Stimulated activated effector memory CD8-positive, alpha-beta T cell treated with anti-CD3 and anti-CD28 coated beads, Interleukin-12 subunit alpha, Interleukin-12 subunit beta, amount 100 ng/mL, for 72 hours (primary cell): ENCODE data around the gene CD48.

Experiments
- ATAC-seq: fragments of 150-1000 bp; cut with Tn5 transposase; 2 replicates; pipeline ENCODE4 v1.10.0; 2021
- DNase-seq, 2 donors: peaks; one replicate each; pipeline ENCODE4 v3.0.0; 2021 to 2022; ENCODE audit warnings: low spot score in 2 of 2
- H3K27ac Mint-ChIP-seq: one replicate; pipeline ENCODE4 v1.8.0; 2022; ENCODE audit warnings: mild to moderate bottlenecking, mixed read lengths
- H3K36me3 Mint-ChIP-seq: one replicate; pipeline ENCODE4 v1.8.0; 2022; ENCODE audit warnings: mild to moderate bottlenecking, mixed read lengths
- H3K4me1 Mint-ChIP-seq: one replicate; pipeline ENCODE4 v1.8.0; 2022; ENCODE audit warnings: mixed read lengths
- H3K4me3 Mint-ChIP-seq: one replicate; pipeline ENCODE4 v1.8.0; 2022; ENCODE audit warnings: mild to moderate bottlenecking, mixed read lengths
- H3K9me3 Mint-ChIP-seq: one replicate; pipeline ENCODE4 v1.8.0; 2022; ENCODE audit warnings: mixed read lengths

Gene CD48

DNA sequence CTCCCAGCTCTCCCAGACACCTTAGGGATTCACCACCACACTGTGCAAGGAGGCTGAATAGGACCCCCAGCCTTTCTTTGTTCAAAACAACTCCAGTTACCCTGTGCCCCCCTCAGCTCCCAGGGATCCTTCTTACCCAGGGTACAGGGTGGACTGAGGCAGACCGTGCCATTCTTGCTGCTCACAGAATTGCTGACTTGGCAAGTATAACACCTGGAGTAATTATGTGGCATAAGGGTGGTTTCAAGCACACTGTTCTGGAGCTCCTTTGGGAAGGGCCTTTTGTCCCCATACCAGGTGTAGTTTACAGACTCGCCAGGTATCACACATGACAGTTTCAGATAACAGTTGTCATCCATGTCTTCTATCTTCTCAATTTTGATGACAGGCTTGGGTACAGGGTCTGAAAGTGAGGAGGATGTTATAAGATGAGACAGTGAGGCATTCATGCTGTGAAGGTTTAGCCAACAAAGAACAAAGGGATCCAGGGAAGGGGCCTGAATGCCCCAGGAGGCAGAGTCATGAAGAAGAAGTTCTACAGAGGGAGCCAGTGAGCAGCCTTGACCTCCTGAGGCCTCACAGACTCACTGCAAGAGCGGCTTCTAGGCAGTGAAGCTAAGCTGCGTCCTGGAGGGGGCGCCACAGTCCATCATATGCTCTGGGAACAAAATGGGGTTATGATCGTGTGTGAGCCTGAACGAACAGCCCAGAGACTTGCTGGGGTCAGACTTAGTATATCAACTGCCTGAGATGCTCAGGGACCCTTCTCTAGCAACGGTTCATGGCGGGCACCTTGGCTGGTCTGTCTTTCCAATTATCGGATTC lies 30.3 kb downstream of the CD48 start:
- Mint-ChIP-seq H3K4me3 (peak overlapping the region; percentile 72), H3K4me1 (peaks cover 87% of the 10 kb centered on the region)

DNA sequence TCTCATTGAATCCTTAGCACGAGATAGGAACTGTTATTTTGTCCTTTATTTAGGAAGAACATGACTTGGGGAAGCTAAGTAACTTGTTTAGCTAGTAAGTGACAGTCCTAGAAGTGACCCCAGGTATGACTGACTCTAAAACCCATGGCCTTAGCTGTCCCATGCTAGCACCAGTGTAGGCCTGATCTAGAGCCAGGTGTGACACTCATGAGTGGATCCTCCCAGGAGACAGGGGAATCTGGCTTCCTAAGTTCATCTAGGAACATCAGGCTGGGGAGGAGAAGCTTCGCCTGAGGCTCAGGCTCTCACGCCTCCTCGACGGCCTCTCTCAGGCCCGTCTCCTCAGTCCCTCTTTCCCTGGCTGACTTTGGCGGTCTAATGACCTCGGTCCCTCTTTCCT lies 31.2 kb downstream of the CD48 start:
- no peak overlapping the region for H3K4me3 Mint-ChIP-seq

More for the DNA sequence above, 30.3 kb downstream of the CD48 start:
- H3K27ac Mint-ChIP-seq, result peak overlapping the region; percentile 82
- ATAC-seq, result peak; percentile 83
- peaks cover 100% of the 10 kb centered on the region for H3K36me3 Mint-ChIP-seq
- no peaks in the 10 kb centered on the region for H3K9me3 Mint-ChIP-seq
- peak; percentile 78 to 92 for DNase-seq

DNA sequence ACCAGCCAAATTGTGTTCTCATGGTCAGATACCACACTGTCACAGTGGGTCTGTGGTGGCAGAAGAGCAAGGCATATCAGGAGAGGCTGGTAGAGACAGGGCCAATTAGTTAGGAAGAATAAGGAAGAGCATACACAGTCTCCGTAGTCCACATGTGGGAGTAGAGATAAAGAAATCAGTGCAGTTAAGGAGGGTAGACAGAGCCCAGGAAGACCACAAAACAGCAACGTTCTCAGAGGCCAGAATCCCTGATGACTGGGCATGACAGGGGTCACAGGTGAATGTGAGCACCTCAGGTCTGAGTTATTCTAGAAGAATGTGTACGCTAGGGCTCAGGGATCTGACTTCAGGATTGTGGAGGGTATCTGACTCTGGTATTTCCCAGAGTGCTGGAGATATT lies 31.7 kb downstream of the CD48 start:
- no peak overlapping the region for H3K4me3 Mint-ChIP-seq
- ATAC-seq (no peak), DNase-seq (no peak)
- no peaks in the 10 kb centered on the region for H3K9me3 Mint-ChIP-seq
- peaks cover 84% of the 10 kb centered on the region for H3K4me1 Mint-ChIP-seq
- H3K27ac Mint-ChIP-seq, result peak overlapping the region; percentile 82
- H3K36me3 Mint-ChIP-seq, result peaks cover 95% of the 10 kb centered on the region

More for the DNA sequence above, 31.2 kb downstream of the CD48 start:
- Mint-ChIP-seq H3K9me3 (no peaks in the 10 kb centered on the region), H3K27ac (peak overlapping the region; percentile 82), H3K4me1 (peaks cover 88% of the 10 kb centered on the region), H3K36me3 (peaks cover 100% of the 10 kb centered on the region)
- no peak for DNase-seq
- ATAC-seq, result no peak

DNA sequence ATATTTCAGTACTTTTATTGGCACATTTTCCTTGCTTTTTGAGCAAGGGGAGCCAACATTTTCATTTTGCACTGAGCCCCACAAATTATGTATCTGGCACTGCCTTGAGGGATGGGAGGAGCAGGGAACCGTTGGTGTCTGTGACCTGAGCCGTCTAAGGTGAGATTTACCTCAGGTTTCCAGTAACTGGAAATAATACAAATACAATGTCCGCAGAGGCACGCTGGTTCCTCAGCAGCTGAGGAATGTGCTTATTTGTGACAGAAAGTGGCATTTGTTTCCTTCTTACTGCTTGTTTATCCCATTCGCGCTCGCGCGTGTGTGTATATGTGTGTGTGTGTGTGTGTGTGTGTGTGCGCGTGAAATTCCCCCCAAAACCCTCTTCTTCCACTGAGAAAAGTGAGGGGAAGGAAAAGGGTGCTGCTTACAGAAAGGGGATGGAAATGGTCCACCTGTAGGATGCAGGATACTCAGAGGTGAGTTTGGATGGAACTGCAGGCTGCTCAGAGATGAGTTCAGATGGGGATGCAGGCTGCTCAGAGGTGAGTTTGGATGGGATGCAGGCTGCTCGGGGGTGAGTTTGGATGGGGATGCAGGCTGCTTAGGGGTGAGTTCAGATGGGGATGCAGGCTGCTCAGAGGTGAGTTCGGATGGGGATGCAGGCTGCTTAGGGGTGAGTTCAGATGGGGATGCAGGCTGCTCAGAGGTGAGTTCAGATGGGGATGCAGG lies 34.6 kb downstream of the CD48 start:
- no peak for DNase-seq
- peaks cover 67% of the 10 kb centered on the region for H3K36me3 Mint-ChIP-seq
- no peak overlapping the region for H3K4me3 Mint-ChIP-seq
- H3K27ac Mint-ChIP-seq, result peak overlapping the region; percentile 82
- H3K9me3 Mint-ChIP-seq, result no peaks in the 10 kb centered on the region
- no peak for ATAC-seq
- peaks cover 55% of the 10 kb centered on the region for H3K4me1 Mint-ChIP-seq

DNA sequence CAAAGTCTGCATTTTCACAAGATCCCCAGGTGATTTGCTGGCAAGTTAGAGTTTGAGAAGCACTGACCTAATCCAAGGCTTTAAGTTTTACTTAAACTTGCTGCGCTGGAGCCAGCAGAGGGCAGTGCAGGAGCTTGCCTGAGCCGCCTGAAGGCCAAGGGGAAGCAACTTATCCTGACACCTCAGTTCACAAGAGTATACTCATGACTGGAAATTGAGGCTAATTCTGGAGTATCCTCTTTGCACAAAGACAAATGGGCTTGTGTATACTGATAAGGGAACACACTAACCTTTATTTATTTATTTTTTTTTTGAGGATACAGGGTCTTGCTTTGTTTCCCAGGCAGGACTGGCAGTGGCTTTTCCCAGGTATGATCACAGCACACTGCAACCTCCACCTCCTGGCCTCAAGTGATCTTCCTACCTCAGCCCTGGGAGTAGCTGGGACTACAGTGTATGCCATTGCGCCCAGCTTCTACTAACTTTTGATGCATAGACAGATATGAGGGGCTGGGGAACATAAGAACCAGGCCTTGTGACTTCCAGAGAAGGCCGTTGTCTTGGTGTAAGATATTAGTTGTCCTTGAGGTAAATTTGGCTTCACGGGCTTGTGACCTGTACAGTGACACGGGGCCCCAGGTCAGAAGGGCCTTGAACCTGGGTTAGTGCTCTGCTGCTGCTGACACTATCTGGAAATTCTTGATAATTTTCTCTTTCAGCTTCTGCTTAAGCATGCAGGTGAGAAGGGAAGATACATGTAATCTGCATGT lies 35.8 kb downstream of the CD48 start:
- Mint-ChIP-seq H3K36me3 (peaks cover 54% of the 10 kb centered on the region), H3K4me3 (no peak overlapping the region)

DNA sequence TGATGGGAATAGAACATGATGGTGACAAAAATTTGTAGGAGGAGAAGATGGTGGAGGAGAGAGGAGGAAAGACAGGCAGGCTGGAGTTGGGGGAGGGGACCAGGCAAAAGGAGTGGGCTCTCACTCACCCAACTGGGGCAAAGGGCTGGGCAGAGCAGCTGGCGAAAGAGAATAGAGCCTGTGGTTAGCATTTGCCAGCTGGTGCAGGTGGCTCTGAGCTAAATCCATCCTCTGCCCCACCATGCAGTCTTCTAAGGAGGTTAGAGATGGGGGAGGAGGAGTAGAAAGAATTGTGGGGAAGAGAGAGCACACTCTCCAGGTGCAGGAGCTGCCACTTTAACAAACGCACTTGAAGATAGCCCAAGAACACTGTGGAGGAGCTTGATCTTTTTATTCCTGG lies 37.2 kb downstream of the CD48 start:
- Mint-ChIP-seq H3K4me1 (peaks cover 42% of the 10 kb centered on the region), H3K36me3 (peaks cover 40% of the 10 kb centered on the region), H3K27ac (no peak overlapping the region), H3K4me3 (no peak overlapping the region), H3K9me3 (peaks cover 2% of the 10 kb centered on the region)
- DNase-seq, result no peak
- ATAC-seq, result no peak

More for the DNA sequence above, 35.8 kb downstream of the CD48 start:
- Mint-ChIP-seq H3K4me1 (peaks cover 48% of the 10 kb centered on the region), H3K27ac (peak overlapping the region; percentile 75), H3K9me3 (no peaks in the 10 kb centered on the region)
- DNase-seq (peak; percentile 62 to 81), ATAC-seq (peak; percentile 85)

DNA sequence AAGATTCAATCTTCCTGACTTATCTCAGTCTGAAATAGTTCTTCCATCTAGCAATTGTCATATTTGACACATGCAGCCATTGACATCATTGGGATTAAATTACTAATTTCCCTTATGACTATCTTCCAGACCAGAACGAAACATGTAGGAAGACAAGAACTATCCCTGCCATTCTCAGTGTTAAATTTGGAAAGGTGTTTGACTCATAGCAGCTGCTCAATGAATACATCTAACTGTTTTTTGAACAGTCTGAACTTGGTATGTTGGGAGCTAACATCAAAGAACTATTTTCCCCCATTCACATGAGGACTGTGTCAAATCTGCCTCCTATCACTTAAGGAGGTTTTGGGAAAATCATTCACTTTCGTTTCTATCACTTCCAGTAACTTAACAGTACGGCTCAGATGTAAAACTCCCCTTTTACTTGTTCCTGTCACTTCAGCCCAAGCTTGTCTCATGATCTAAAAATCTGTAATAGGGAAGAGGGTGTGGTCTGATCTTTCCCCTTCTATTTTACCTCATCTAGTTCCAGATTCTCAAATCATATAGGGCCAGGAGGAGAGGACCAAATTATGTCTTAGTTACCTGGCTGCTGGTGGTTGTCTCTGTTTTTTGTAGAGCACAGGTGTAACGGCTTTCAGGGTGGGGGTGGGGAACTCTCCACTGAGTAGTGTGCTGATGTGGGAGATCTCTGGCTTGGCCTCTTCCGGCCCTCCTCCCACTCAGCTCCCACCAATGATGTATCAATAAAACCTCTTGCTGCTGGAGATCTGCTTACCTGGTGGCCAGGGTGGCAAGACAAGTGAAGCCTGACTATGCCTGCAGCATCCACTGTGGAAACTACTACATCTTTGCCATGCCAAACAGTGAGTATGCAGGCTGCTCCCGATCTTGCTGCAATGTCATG lies 38.6 kb downstream of the CD48 start:
- H3K4me1 Mint-ChIP-seq, result peaks cover 35% of the 10 kb centered on the region
- no peak for DNase-seq
- peaks cover 27% of the 10 kb centered on the region for H3K36me3 Mint-ChIP-seq

DNA sequence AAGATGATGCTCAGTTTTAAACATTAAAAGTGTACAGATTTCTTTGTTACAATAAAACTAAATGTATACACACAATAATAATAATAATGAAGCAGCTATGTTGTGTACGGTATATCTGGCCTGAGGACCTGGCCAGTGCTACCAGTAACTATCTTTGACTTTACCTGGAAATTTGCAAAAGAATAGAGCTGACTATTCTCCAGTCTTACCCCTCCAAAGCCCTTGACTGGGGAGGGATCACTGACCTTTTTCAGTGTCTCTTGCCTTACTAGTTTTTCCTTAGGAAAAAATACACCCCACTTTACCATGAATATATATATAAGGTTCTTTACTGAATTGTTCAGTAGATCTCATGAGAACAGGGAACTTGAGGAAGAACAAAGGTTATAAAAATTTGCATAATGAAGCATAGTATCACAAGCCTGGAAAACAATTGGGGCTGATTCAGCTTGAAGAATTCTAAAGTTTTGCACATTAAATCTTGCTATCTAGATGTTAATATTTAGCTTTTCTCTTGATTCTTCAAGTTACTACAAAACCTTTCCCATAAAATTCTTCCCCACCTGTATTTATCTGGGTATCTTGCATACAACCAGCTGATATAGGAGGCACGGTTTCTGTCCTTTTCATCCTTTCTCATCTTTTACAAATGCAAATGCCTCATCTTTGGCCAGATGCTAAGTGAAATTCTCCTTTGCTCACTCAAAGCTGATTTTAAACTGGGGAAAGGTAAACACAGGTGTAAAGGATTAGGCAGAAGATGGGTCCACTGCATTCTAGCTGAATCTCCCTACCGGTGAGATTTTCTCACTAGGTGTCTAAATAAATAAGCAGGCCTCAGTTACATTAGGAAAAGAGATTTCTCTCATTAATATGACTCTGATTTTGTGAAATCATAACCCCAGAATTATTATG lies 39.8 kb downstream of the CD48 start:
- Mint-ChIP-seq H3K9me3 (peaks cover 7% of the 10 kb centered on the region), H3K36me3 (peaks cover 15% of the 10 kb centered on the region), H3K4me1 (peaks cover 30% of the 10 kb centered on the region), H3K4me3 (no peak overlapping the region), H3K27ac (peak overlapping the region; percentile 75)
- no peak for DNase-seq
- ATAC-seq, result no peak

More for the DNA sequence above, 38.6 kb downstream of the CD48 start:
- Mint-ChIP-seq H3K9me3 (peaks cover 4% of the 10 kb centered on the region), H3K4me3 (no peak overlapping the region), H3K27ac (no peak overlapping the region)
- ATAC-seq, result peak; percentile 65

DNA sequence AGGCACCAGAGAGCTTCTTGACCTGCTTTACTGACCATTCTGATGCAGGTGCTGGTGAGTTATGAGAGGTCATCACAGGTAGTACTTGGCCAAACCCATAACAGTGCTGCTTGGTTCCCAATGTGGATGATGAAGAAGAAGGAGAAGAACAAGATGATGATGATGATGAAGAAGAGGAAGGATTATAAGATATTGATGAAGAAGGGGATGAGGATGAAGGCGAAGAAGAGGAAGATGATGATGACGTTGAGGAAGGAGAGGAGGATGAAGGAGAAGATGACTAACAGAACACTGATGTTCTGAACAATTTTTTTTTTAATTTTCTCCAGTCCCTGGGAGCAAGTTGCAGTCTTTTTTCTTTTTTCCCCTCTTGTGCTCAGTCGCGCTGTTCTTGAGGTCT lies 40.9 kb downstream of the CD48 start:
- Mint-ChIP-seq H3K36me3 (peaks cover 3% of the 10 kb centered on the region), H3K4me3 (no peak overlapping the region), H3K9me3 (peaks cover 7% of the 10 kb centered on the region), H3K27ac (peak overlapping the region; percentile 75), H3K4me1 (peaks cover 36% of the 10 kb centered on the region)
- DNase-seq (no peak), ATAC-seq (no peak)

DNA sequence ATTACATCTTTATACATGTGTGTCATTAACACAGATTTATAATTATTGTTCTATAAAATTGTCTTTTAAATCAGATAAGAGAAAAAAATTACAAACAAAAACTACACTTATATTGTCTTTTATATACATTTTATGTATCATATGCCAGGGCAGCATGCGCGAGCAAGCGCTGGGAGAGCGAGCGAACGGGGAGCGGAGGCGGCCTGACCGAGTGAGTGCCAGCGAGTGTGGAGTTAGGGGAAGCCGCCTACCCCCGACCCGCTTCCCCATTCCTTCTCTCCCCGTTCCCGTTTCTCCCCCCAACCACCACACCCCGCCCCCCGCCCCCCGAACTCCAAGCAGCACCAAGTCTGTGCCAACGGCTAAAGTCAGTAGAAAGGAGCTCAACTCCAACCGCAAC lies 41.8 kb downstream of the CD48 start:
- Mint-ChIP-seq H3K4me3 (no peak overlapping the region), H3K36me3 (no peaks in the 10 kb centered on the region), H3K9me3 (peaks cover 7% of the 10 kb centered on the region), H3K27ac (no peak overlapping the region), H3K4me1 (peaks cover 41% of the 10 kb centered on the region)
- ATAC-seq (no peak), DNase-seq (no peak)

DNA sequence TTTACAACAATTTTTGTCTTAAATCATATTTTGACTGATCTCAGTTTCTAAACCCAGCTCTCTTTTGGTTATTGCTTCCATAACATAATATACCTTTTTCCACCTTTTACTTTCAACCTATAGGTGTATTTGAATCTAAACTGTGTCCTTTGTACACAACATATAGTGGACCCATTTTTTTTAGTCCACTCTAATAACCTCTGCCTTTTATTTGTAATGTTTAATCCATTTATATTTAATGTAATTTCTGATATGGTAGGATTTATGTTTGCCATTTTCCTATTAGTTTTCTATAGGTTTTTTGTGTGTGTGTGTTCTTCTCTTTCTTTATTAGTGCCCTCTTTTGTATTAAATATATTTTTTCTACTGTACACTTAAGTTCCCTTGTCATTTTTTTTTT lies 42.3 kb downstream of the CD48 start:
- H3K27ac Mint-ChIP-seq, result no peak overlapping the region
- ATAC-seq (no peak), DNase-seq (no peak)
- peaks cover 7% of the 10 kb centered on the region for H3K9me3 Mint-ChIP-seq
- H3K36me3 Mint-ChIP-seq, result no peaks in the 10 kb centered on the region
- H3K4me1 Mint-ChIP-seq, result peaks cover 46% of the 10 kb centered on the region
- no peak overlapping the region for H3K4me3 Mint-ChIP-seq

DNA sequence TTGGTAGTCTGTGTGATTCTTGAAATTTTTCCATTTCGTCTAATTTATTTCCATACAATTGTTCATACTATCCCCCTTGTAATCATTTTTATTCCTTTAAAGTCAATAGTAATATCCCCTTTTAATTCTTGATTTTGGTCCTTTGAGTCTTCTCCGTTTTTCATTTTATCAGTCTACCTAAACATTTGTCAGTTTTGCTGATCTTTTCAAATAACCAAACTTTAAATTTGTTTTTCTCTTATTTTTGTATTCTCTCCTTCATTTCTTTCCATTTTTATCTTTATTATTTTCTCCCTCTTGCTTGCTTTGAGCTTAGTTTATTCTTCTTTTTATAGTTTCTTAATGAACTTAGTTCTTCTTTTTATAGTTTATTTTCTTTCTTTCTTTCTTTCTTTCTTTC lies 43.7 kb downstream of the CD48 start:
- H3K36me3 Mint-ChIP-seq, result no peaks in the 10 kb centered on the region
- ATAC-seq, result no peak
- no peak overlapping the region for H3K27ac Mint-ChIP-seq
- no peak for DNase-seq
- peak overlapping the region; percentile 7 for H3K4me3 Mint-ChIP-seq
- H3K4me1 Mint-ChIP-seq, result peaks cover 60% of the 10 kb centered on the region
- peaks cover 7% of the 10 kb centered on the region for H3K9me3 Mint-ChIP-seq

DNA sequence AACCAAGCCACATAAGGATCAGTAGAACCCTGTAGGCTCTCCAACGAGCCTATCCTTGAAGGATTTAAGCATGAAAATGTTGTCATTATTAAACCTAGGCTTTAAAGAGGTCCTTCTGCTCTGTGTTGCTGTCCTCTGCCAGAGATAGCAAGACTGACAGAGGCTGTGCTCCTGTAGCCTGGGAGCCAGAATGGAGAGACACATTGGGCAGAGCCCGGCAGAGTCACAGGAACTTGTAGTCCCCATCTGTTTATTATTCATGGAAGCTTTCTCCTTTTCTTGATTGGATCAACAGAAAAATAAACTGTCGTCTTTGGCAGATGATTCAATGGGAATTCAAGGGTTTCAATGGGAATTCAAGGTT lies 45.6 kb downstream of the CD48 start:
- Mint-ChIP-seq H3K27ac (peak overlapping the region; percentile 82), H3K4me3 (peak overlapping the region; percentile 57), H3K4me1 (peaks cover 72% of the 10 kb centered on the region), H3K36me3 (no peaks in the 10 kb centered on the region), H3K9me3 (peaks cover 7% of the 10 kb centered on the region)
- DNase-seq (no peak), ATAC-seq (peak; percentile 64)
